ENCODE data around the gene KRT86.

DNA sequence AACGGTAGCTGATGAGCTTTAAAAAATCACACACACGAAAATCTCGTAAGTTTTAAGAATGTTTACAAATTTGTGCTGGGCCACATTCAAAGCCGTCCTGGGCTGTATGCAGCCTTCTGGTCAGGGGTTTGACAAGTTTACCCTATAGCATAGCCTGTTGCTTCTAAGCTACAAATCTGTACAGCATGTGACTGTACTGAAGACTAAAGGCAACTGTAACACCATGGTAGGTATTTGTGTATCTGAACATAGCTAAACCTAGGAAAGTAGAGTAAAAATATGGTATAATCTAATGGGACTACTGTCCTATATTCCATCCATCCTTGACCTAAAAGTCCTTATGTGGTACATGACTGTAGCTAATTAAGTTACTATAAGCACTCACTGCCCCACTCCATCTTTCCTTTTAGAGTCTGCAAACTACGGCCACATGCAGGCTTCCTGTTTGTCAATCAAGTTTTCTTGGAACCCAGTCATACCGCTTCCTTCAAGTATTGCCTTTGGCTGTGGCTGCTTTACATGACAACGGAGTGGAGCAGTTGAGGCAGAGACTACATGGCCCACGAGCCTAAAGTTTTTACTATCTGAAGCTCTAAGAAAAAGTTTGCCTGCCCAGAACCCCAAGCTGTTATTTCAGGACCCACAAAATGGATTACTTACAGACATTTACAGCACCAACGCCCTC lies 22.9 kb upstream of the KRT86 start:
- TF ChIP-seq, protein P1, sequence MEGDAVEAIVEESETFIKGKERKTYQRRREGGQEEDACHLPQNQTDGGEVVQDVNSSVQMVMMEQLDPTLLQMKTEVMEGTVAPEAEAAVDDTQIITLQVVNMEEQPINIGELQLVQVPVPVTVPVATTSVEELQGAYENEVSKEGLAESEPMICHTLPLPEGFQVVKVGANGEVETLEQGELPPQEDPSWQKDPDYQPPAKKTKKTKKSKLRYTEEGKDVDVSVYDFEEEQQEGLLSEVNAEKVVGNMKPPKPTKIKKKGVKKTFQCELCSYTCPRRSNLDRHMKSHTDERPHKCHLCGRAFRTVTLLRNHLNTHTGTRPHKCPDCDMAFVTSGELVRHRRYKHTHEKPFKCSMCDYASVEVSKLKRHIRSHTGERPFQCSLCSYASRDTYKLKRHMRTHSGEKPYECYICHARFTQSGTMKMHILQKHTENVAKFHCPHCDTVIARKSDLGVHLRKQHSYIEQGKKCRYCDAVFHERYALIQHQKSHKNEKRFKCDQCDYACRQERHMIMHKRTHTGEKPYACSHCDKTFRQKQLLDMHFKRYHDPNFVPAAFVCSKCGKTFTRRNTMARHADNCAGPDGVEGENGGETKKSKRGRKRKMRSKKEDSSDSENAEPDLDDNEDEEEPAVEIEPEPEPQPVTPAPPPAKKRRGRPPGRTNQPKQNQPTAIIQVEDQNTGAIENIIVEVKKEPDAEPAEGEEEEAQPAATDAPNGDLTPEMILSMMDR (IDR thresholded peaks at IDR 0.05; ENCODE audit: low read depth, low read length, poor library complexity, severe bottlenecking), result no peak
- no peak for TF ChIP-seq EZH2phosphoT487 (IDR thresholded peaks at IDR 0.05; ENCODE audit: borderline replicate concordance, low read length)
